Osteocyte (in vitro differentiated cells): ENCODE measurements around the gene AADAC. TPM values are rescaled to one million over a fixed set of nuclear protein-coding genes. Genes with fewer than 3 reads are reported as not detected.
"Not testable (repeated sequence)": the region's sequence is repeated elsewhere in the genome, so short reads cannot be mapped to it uniquely, and the experiment has no call there.

Experiments used
- DNase-seq: peaks from one replicate; pipeline ENCODE4 v3.0.0; 2021; ENCODE audit warnings: mixed read lengths; ENCODE audit not compliant: unreplicated experiment; ENCODE audit errors: extremely low spot score
- H3K27ac Mint-ChIP-seq: one replicate; pipeline ENCODE4 v1.8.0; 2021; ENCODE audit warnings: mild to moderate bottlenecking, mixed read lengths; ENCODE audit not compliant: unreplicated experiment
- H3K27me3 Mint-ChIP-seq: one replicate; pipeline ENCODE4 v1.8.0; 2021; ENCODE audit warnings: mixed read lengths; ENCODE audit not compliant: unreplicated experiment
- H3K36me3 Mint-ChIP-seq: one replicate; pipeline ENCODE4 v1.8.0; 2021; ENCODE audit warnings: mixed read lengths; ENCODE audit not compliant: unreplicated experiment
- H3K4me1 Mint-ChIP-seq: one replicate; pipeline ENCODE4 v1.8.0; 2021; ENCODE audit warnings: mixed read lengths; ENCODE audit not compliant: unreplicated experiment
- H3K4me3 Mint-ChIP-seq: one replicate; pipeline ENCODE4 v1.8.0; 2021; ENCODE audit warnings: mild to moderate bottlenecking, moderate library complexity, mixed read lengths; ENCODE audit not compliant: unreplicated experiment
- H3K9me3 Mint-ChIP-seq: one replicate; pipeline ENCODE4 v1.8.0; 2021; ENCODE audit warnings: mixed read lengths; ENCODE audit not compliant: unreplicated experiment
- total RNA-seq: library from RNA; stranded (reverse); gene quantifications from 2 replicates; pipeline ENCODE4 v1.2.1, GENCODE V29; 2021
- TF ChIP-seq, protein P1 (sequence below): fragments of 200-600 bp; sonication (generic); IDR thresholded peaks from 2 replicates; pipeline ENCODE4 v1.5.0; 2021; ENCODE audit warnings: antibody characterized with exemption, mild to moderate bottlenecking, moderate library complexity

AADAC gene
- total RNA-seq, 1 donor from 2014 or later = not detected

DNA sequence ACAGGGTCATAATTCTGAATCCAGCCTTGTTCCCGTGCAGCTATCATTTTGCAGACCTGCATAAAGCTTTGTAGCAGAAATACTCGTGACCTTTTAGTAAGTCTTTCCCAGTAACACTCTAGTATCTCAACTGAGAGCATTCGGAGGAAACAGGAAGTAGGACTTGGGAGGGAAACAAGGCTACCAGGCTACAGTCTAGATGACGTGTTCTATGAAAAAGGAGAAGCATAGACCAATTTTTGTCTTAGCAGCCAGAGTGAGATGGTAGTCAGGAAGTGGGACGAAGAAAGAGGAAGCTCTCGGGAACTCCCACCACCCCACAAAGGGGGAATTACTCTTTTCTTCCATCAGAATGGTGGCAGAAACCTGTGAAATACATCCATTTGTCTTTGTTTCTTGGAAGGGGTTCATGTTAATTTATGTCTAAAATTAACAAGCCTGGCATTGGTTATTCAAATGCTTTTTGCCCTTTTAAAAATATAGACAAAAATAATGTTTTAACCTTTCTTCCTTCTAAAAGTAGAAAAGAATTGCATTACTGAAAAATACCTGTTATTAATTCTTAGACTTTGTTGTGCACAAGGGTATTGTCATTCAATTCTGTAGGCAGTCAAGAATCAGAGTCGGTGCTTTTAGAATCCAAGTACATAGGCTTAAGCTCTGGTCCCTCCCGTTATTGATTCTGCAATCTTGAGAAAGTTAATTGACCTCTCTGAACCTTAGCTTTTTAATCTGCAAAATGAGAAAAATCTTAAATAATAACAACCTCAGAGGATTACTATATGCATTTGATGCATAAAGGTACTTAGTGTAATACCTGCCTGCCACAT is 57.9 kb downstream of the AADAC start:
- Mint-ChIP-seq H3K27ac (no peak overlapping the region), H3K27me3 (no peaks in the 10 kb centered on the region), H3K9me3 (no peaks in the 10 kb centered on the region), H3K4me1 (peaks cover 9% of the 10 kb centered on the region), H3K4me3 (no peak overlapping the region), H3K36me3 (no peaks in the 10 kb centered on the region)
- TF ChIP-seq, protein P1, sequence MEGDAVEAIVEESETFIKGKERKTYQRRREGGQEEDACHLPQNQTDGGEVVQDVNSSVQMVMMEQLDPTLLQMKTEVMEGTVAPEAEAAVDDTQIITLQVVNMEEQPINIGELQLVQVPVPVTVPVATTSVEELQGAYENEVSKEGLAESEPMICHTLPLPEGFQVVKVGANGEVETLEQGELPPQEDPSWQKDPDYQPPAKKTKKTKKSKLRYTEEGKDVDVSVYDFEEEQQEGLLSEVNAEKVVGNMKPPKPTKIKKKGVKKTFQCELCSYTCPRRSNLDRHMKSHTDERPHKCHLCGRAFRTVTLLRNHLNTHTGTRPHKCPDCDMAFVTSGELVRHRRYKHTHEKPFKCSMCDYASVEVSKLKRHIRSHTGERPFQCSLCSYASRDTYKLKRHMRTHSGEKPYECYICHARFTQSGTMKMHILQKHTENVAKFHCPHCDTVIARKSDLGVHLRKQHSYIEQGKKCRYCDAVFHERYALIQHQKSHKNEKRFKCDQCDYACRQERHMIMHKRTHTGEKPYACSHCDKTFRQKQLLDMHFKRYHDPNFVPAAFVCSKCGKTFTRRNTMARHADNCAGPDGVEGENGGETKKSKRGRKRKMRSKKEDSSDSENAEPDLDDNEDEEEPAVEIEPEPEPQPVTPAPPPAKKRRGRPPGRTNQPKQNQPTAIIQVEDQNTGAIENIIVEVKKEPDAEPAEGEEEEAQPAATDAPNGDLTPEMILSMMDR = no peak
- no peak for DNase-seq

DNA sequence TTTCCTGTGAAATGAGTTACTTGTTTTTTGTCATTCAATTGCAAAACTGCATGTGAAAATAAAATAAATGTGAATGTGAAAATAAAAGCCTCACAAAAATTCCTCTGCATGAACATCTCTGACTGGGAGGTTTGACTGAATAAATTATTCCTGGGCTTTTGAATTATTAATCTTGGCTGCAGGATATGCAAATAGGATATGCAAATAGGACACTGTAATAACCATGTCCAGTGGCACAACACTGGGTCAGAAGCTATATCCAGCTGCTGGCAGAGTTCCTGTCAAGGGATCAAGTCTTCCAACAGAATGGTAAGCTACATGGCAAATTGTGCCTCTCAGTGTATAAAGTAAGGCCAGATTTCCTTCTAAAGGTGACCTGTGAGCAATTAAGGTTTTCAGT is 59.5 kb downstream of the AADAC start, which contains the start of gene SUCNR1:
Gene SUCNR1, plus strand, starts transcription at position 246 of the 400 bp plus-strand sequence. CDS start 6,250 bp downstream, outside the sequence.
- H3K27ac Mint-ChIP-seq = no peak within 1 kb of the TSS
- H3K36me3 Mint-ChIP-seq = no peaks in the 10 kb centered on the region
- no peak for DNase-seq
- no peaks in the 10 kb centered on the region for H3K27me3 Mint-ChIP-seq
- TF ChIP-seq, protein P1 = no peak
- no peak within 1 kb of the TSS for H3K4me3 Mint-ChIP-seq
- H3K9me3 Mint-ChIP-seq = no peaks in the 10 kb centered on the region
- peaks cover 5% of the 10 kb centered on the region for H3K4me1 Mint-ChIP-seq

DNA sequence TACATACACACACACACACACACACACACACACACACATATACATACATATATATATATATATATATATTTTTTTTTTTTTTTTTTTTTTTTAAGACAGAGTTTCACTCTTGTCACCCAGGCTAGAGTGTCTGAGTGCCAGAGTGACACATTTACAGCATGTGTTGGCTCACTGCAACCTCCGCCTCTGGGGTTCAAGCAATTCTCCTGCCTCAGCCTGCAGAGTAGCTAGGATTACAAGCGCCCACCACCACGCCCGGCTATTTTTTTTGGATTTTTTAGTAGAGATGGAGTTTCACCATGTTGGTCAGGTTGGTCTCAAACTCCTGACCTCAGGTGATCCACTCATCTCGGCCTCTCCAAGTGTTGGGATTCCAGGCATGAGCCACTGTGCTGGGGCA is 60.2 kb downstream of the AADAC start:
- H3K36me3 Mint-ChIP-seq, H3K4me1 Mint-ChIP-seq, H3K27me3 Mint-ChIP-seq, H3K4me3 Mint-ChIP-seq, H3K9me3 Mint-ChIP-seq, H3K27ac Mint-ChIP-seq, DNase-seq: not testable (repeated sequence)

DNA sequence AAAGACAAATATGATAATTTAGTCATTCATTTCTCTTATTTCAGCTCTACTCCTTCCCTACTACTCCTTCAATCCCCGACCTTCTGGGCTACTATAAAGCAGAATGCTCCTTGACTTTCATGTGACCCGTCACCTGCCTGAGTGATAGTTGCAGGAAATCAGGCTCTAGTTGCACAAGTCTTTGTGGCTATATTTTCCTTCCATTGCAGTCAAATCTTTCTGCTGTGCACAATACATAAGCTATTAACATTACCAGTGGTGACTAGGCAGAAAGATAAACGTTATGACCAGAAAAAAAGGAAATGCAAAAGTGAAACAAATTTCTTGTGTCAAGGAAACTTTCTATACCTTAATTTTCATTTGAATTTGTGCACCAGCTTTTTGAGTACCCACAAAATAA is 61.8 kb downstream of the AADAC start:
- Mint-ChIP-seq H3K27ac (no peak overlapping the region), H3K4me3 (no peak overlapping the region), H3K9me3 (no peaks in the 10 kb centered on the region), H3K27me3 (no peaks in the 10 kb centered on the region), H3K4me1 (peaks cover 16% of the 10 kb centered on the region), H3K36me3 (no peaks in the 10 kb centered on the region)
- TF ChIP-seq, protein P1 = no peak
- no peak for DNase-seq

DNA sequence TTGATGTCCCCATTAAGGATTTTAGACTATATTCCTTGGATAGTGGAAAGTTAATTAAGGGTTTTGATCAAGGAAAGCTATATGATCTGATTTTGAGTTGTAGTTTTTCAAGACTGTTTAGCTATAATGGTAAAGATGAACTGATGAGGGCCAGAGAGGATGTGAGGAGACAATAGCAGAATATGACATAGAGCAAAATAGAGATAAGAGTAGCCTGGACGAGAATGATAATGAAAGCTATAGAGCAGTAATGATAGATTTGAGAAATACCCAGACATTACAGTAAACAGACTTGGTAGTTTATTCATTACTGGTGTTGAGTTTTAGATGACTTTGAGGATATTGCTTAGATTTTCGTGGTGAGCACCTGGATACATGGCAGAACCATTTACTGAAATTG is 63.4 kb downstream of the AADAC start:
- TF ChIP-seq, protein P1 = no peak
- Mint-ChIP-seq H3K36me3 (no peaks in the 10 kb centered on the region), H3K27ac (no peak overlapping the region), H3K9me3 (no peaks in the 10 kb centered on the region), H3K27me3 (no peaks in the 10 kb centered on the region), H3K4me1 (peaks cover 30% of the 10 kb centered on the region), H3K4me3 (no peak overlapping the region)
- no peak for DNase-seq

Other genes starting within 250 kb of the AADAC start
- not detected in 2 replicates for gene AADACL2, start 80.2 kb upstream of the AADAC start, total RNA-seq
- gene SUCNR1, start 59.5 kb downstream of the AADAC start, total RNA-seq = not detected in 2 replicates